HepG2 (cell line): ENCODE data around the gene UBE2C. TPM values are rescaled to one million over a fixed set of nuclear protein-coding genes. Genes with fewer than 3 reads are reported as not detected.
A peak's percentile ranks its signal among the peaks of the same experiment; 100 is the strongest.

ENCODE experiments used
- CHD4 ChIP-seq: fragments of 200-600 bp; sonication (generic); IDR thresholded peaks from 2 replicates; pipeline ENCODE4 v1.7.0; 2017; ENCODE audit warnings: mild to moderate bottlenecking, low read length, borderline replicate concordance
- CREB1 ChIP-seq, 2 experiments: fragments of 450-650 bp in 1 of 2; IDR thresholded peaks; 2 replicates each; pipeline ENCODE4 v1.6.1; 2016 to 2017; ENCODE audit warnings: control low read depth in 1 of 2, mild to moderate bottlenecking in 1 of 2, missing compliant biosample characterization in 1 of 2, missing genetic modification characterization in 1 of 2
- GABPA ChIP-seq, 2 experiments: IDR thresholded peaks; 2 replicates each; pipeline ENCODE4 v1.6.1; 2011 to 2016; ENCODE audit warnings: low read depth in 2 of 2, low read length in 1 of 2, missing biosample characterization in 1 of 2, missing genetic modification characterization in 1 of 2
- GPN1 ChIP-seq: sonication (generic); formaldehyde crosslinking; IDR thresholded peaks from 2 replicates; pipeline ENCODE4 v1.5.1; 2020; ENCODE audit warnings: missing genetic modification reagents, borderline replicate concordance
- HDAC6 ChIP-seq: fragments of 200-600 bp; sonication (generic); IDR thresholded peaks from 2 replicates; pipeline ENCODE4 v1.7.0; 2017; ENCODE audit warnings: mild to moderate bottlenecking, antibody characterized with exemption, low read length, low read depth
- KLF11 ChIP-seq: IDR thresholded peaks from 2 replicates; pipeline ENCODE4 v1.6.1; 2016; ENCODE audit warnings: missing compliant biosample characterization
- MATR3 ChIP-seq: sonication (generic); formaldehyde crosslinking; IDR thresholded peaks from 2 replicates; pipeline ENCODE4 v1.4.0; 2020; ENCODE audit warnings: missing genetic modification reagents
- MTF2 ChIP-seq: sonication (generic); formaldehyde crosslinking; IDR thresholded peaks from 2 replicates; pipeline ENCODE4 v1.5.0; 2020; ENCODE audit warnings: missing genetic modification reagents, borderline replicate concordance
- NAIF1 ChIP-seq: sonication (generic); formaldehyde crosslinking; IDR thresholded peaks from 2 replicates; pipeline ENCODE4 v1.5.0; 2020; ENCODE audit warnings: mild to moderate bottlenecking, missing genetic modification reagents, borderline replicate concordance
- NFE2L1 ChIP-seq: sonication (generic); formaldehyde crosslinking; IDR thresholded peaks from 2 replicates; pipeline ENCODE4 v1.4.0; 2020; ENCODE audit warnings: missing genetic modification reagents, mild to moderate bottlenecking, borderline replicate concordance
- POGZ ChIP-seq: sonication (generic); formaldehyde crosslinking; IDR thresholded peaks from 2 replicates; pipeline ENCODE4 v1.4.0; 2020; ENCODE audit warnings: mild to moderate bottlenecking, missing genetic modification reagents
- POLR2AphosphoS5 ChIP-seq: IDR thresholded peaks from 2 replicates; pipeline ENCODE4 v1.6.1; 2012; ENCODE audit warnings: low read depth, low read length
- SOX13 ChIP-seq, 3 experiments: fragments of 450-650 bp in 1 of 3; sonication (generic) in 1 of 3; formaldehyde crosslinking in 1 of 3; IDR thresholded peaks in 2 of 3; conservative IDR thresholded peaks in 1 of 3; 2 replicates each; pipeline versions ENCODE4 v1.5.0 to v1.6.1; 2016 to 2020; ENCODE audit warnings: antibody characterized with exemption in 1 of 3, mild to moderate bottlenecking in 1 of 3, missing compliant biosample characterization in 1 of 3, missing genetic modification reagents in 1 of 3, moderate library complexity in 1 of 3
- SRSF4 ChIP-seq: fragments of 200-400 bp; formaldehyde crosslinking; IDR thresholded peaks from one replicate; pipeline ENCODE4 v1.6.1; 2018; ENCODE audit warnings: mild to moderate bottlenecking, low read depth, low read length, moderate library complexity; ENCODE audit not compliant: poor library complexity, severe bottlenecking
- THYN1 ChIP-seq: sonication (generic); formaldehyde crosslinking; IDR thresholded peaks from 2 replicates; pipeline ENCODE4 v1.8.1; 2023; ENCODE audit warnings: low read depth, mild to moderate bottlenecking, moderate library complexity, missing genetic modification reagents, borderline replicate concordance
- TMF1 ChIP-seq: sonication (generic); formaldehyde crosslinking; IDR thresholded peaks from 2 replicates; pipeline ENCODE4 v1.8.1; 2022; ENCODE audit warnings: low read depth, missing genetic modification reagents
- TSC22D2 ChIP-seq: sonication (generic); formaldehyde crosslinking; IDR thresholded peaks from 2 replicates; pipeline ENCODE4 v1.5.1; 2020; ENCODE audit warnings: missing genetic modification reagents, mild to moderate bottlenecking, borderline replicate concordance
- ZFY ChIP-seq: sonication (generic); formaldehyde crosslinking; IDR thresholded peaks from 2 replicates; pipeline ENCODE4 v1.4.0; 2020; ENCODE audit warnings: missing genetic modification reagents
- ZFYVE20 ChIP-seq: sonication (generic); formaldehyde crosslinking; IDR thresholded peaks from 2 replicates; pipeline ENCODE4 v1.8.0; 2023; ENCODE audit warnings: low read depth, mild to moderate bottlenecking, moderate library complexity, missing genetic modification reagents, borderline replicate concordance
- ZNF326 ChIP-seq: sonication (generic); formaldehyde crosslinking; IDR thresholded peaks from 2 replicates; pipeline ENCODE4 v1.4.0; 2020; ENCODE audit warnings: missing genetic modification reagents, borderline replicate concordance
- ZNF33B ChIP-seq: sonication (generic); formaldehyde crosslinking; IDR thresholded peaks from 2 replicates; pipeline ENCODE4 v1.5.1; 2020; ENCODE audit warnings: mild to moderate bottlenecking, missing genetic modification reagents
- ZNF343 ChIP-seq: sonication (generic); formaldehyde crosslinking; IDR thresholded peaks from 2 replicates; pipeline ENCODE4 v1.4.0; 2020; ENCODE audit warnings: mild to moderate bottlenecking, missing genetic modification reagents
- ZNF354B ChIP-seq: sonication (generic); formaldehyde crosslinking; IDR thresholded peaks from 2 replicates; pipeline ENCODE4 v1.8.0; 2022; ENCODE audit warnings: mild to moderate bottlenecking, missing genetic modification reagents
- ZNF572 ChIP-seq: sonication (generic); formaldehyde crosslinking; IDR thresholded peaks from 2 replicates; pipeline ENCODE4 v1.5.1; 2020; ENCODE audit warnings: mild to moderate bottlenecking, missing genetic modification reagents
- ZNF761 ChIP-seq: sonication (generic); formaldehyde crosslinking; conservative IDR thresholded peaks from 2 replicates; pipeline ENCODE4 v1.4.0; 2020; ENCODE audit warnings: mild to moderate bottlenecking, missing genetic modification reagents
- polyA plus RNA-seq, 8 experiments: library from polyadenylated mRNA; depleted of rRNA in 3 of 8; stranded (reverse) in 7 of 8; unstranded in 1 of 8; fragments of >200 nt; fragmentation: Illumina TruSeq in 4 of 8; extraction: Trizol in 4 of 8; gene quantifications; 2 replicates each; pipeline versions ENCODE4 v1.2.1 to v1.2.3, GENCODE V29; 2011 to 2016; ENCODE audit warnings: low read depth in 4 of 8, missing spikeins in 1 of 8, mixed read lengths in 1 of 8; ENCODE audit not compliant: insufficient read depth in 1 of 8
- total RNA-seq, 5 experiments: library from RNA; depleted of rRNA; stranded (reverse); fragments of >200 nt; fragmentation: Illumina TruSeq; extraction: Trizol; gene quantifications; 2 replicates each; pipeline ENCODE4 v1.2.3, GENCODE V29; 2016; ENCODE audit warnings: low read depth in 1 of 5
- TF ChIP-seq, protein P1 (sequence below): sonication (generic); formaldehyde crosslinking; IDR thresholded peaks from 2 replicates; pipeline ENCODE4 v1.8.0; 2022; ENCODE audit warnings: missing genetic modification reagents, mild to moderate bottlenecking, inconsistent platforms, borderline replicate concordance
- TF ChIP-seq, protein P2 (sequence below): fragments of 450-650 bp; IDR thresholded peaks from 2 replicates; pipeline ENCODE4 v1.6.1; 2017

UBE2C gene
- total and polyA plus RNA-seq, 2 of the 13 experiments (the other 11 are each of a cell fraction or from before 2014, with no cell fraction given) = 100 to 123 TPM

DNA sequence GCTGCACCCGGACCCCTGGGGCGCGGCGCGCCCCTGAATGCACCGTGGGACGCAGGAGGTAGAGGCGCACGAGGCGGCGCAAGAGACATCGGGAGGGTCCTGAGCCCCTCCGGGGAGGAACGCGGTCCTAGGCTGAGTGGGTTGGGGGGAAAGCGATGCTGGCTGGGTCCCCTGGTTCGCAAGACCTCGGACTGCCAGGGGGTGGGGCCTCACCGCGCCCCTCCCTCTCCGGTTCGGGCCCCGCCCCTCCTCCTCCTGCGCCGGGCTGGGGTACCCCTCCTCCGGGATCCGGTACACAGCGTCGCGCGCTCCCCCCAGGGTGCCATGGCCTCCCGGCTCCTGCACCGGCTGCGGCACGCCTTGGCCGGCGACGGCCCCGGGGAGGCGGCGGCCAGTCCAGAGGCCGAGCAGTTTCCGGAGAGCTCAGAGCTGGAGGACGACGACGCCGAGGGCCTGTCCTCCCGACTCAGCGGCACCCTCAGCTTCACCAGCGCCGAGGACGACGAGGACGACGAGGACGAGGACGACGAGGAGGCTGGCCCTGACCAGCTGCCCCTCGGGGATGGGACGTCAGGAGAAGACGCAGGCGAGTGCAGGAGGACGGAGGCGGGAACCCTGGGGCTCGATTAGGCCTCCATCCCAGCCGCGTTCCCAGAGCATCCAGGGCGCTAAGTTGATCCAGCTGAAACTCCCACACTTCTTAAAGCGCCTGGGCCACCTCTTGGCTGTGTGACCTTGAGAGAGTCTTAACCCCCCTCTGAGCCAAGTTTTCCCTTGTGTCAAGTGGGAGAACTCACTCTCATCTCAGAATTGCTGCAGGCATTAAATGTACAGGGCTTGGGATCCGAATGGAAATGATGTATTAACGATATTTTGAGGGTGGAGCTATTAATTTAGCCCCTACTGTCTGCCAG lies 21.7 kb downstream of the UBE2C start (continued):
- TF ChIP-seq HDAC6 = no peak
- no peak for TF ChIP-seq ZNF326 (CRISPR knock-in tag)
- no peak for TF ChIP-seq KLF11 (CRISPR knock-in tag)
- TF ChIP-seq POGZ (CRISPR knock-in tag) = peak; percentile 26; the same call in 1 of the 2 replicates
- TF ChIP-seq, protein P1, sequence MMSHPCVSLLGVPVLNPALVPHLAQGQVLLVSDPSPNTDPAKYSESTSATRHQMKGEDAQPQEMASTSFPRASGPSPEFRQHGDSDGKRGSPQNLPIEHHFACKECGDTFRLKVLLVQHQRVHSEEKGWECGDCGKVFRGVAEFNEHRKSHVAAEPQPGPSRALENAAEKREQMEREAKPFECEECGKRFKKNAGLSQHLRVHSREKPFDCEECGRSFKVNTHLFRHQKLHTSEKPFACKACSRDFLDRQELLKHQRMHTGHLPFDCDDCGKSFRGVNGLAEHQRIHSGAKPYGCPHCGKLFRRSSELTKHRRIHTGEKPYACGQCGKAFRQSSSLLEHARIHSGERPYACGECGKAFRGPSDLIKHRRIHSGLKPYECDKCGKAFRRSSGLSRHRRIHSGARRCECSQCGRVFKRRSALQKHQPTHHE (CRISPR knock-in tag) = peak; percentile 53; the same call in 1 of the 2 replicates
- TF ChIP-seq ZNF572 = peak; percentile 96
- peak; percentile 61; the same call in 1 of the 2 replicates for TF ChIP-seq TMF1 (CRISPR knock-in tag)
- TF ChIP-seq TSC22D2 = 0 out of 2 replicates have a peak, but pooled peaks have one; percentile 70
- TF ChIP-seq SRSF4 = no peak
- TF ChIP-seq ZNF354B = no peak; the same call in 1 of the 2 replicates
- TF ChIP-seq MTF2 (CRISPR knock-in tag) = no peak
- no peak for TF ChIP-seq ZNF761
- TF ChIP-seq ZNF343 (CRISPR knock-in tag) = 0 out of 2 replicates have a peak, but pooled peaks have one; percentile 18
- 0 out of 2 replicates have a peak, but pooled peaks have one; percentile 48 for TF ChIP-seq MATR3 (CRISPR knock-in tag)
- no peak for TF ChIP-seq THYN1 (CRISPR knock-in tag)
- no peak for TF ChIP-seq NAIF1
- no peak for TF ChIP-seq CHD4
- no peak for TF ChIP-seq ZFYVE20 (CRISPR knock-in tag)
- TF ChIP-seq POLR2AphosphoS5 = peak; percentile 84
- peak; percentile 81; the same call in 1 of the 2 replicates for TF ChIP-seq NFE2L1 (CRISPR knock-in tag)
- TF ChIP-seq GABPA (IDR thresholded peaks at IDR 0.05; ENCODE audit: low read depth, low read length) = no peak
- no peak for TF ChIP-seq GABPA (CRISPR knock-in tag; IDR thresholded peaks at IDR 0.05; ENCODE audit: low read depth)
- peak; percentile 79 for TF ChIP-seq ZFY (CRISPR knock-in tag)
- TF ChIP-seq, protein P2, sequence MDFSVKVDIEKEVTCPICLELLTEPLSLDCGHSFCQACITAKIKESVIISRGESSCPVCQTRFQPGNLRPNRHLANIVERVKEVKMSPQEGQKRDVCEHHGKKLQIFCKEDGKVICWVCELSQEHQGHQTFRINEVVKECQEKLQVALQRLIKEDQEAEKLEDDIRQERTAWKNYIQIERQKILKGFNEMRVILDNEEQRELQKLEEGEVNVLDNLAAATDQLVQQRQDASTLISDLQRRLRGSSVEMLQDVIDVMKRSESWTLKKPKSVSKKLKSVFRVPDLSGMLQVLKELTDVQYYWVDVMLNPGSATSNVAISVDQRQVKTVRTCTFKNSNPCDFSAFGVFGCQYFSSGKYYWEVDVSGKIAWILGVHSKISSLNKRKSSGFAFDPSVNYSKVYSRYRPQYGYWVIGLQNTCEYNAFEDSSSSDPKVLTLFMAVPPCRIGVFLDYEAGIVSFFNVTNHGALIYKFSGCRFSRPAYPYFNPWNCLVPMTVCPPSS = no peak
- TF ChIP-seq GPN1 = peak; percentile 76; the same call in 1 of the 2 replicates
- TF ChIP-seq SOX13 (IDR thresholded peaks at IDR 0.05) = no peak; the same call in 1 of the 2 replicates
- TF ChIP-seq SOX13 (CRISPR knock-in tag; conservative IDR thresholded peaks at IDR 0.05 in 1 of 2, IDR thresholded peaks at IDR 0.05 in 1 of 2) = no peak
- no peak; the same call in 1 of the 2 replicates for TF ChIP-seq ZNF33B
- TF ChIP-seq CREB1 (IDR thresholded peaks at IDR 0.05) = no peak
- TF ChIP-seq CREB1 (CRISPR knock-in tag; IDR thresholded peaks at IDR 0.05) = no peak
